Omental fat pad (tissue), 4 donors: Measurements from ENCODE around the gene GATA5. TPM values are rescaled to one million over a fixed set of nuclear protein-coding genes. Genes with fewer than 3 reads are reported as not detected.
A peak's percentile ranks its signal among the peaks of the same experiment; 100 is the strongest.

ENCODE experiments used
- ATAC-seq: fragments of 150-250 bp; one replicate; pipeline ENCODE4 v1.9.1; 2016; ENCODE audit warnings: mild to moderate bottlenecking, moderate library complexity; ENCODE audit not compliant: low FRiP score
- DNase-seq: peaks from one replicate; pipeline ENCODE4 v3.0.0-alpha.2; 2019; ENCODE audit warnings: low spot score
- total RNA-seq, 4 donors: library from RNA; depleted of rRNA; stranded (reverse); fragments of >200 nt; gene quantifications; one replicate each; pipeline ENCODE4 v1.1.0, GENCODE V29; 2016
- TF ChIP-seq, protein P1 (sequence below), 3 donors: fragments of 450-650 bp; IDR thresholded peaks; one replicate each; pipeline ENCODE4 v1.5.1; 2016 to 2017; ENCODE audit warnings: antibody characterized with exemption in 3 of 3, mild to moderate bottlenecking in 3 of 3, moderate library complexity in 2 of 3

GATA5 gene
- total RNA-seq, 4 donors from 2014 or later, result 1.3 to 3.7 (median 1.7) TPM

DNA sequence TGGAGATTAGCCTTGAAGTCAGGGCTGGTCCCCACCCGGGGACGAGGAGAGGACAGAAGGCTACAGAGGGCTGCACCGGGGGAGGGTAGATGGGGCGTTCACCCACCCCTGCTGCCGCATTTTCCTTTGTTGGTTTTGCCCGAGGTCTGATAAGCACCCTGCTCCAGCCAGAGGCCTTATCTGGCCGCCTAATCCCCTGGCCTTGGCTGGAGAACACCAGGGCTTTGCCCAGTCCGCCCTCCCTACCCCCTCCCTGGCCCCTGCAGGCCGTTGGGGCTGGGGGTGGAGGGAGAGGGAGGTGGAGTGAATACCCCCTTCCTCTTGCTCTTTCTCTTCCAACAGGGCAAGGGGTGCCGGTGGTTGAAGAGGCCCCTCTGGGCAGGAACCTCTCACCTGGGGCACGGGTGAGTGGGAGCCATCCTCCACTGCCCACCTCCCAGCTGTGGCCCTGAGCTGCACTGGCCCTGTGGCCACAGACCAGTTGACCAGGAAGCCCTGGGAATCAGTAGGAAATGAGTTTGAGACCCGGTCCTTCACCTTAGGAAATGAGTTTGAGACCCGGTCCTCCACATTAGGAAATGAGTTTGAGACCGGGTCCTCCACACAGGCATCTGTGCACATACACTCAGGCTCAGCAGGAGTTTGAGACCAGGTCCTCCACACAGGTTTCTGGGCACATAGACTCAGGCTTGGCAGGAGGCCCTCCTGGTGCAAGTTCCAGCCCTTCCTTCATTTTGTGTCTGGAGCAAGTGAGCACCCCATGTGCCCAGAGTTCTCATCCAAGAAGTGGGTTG is 12.0 kb upstream of the GATA5 start:
- ATAC-seq (no peak), DNase-seq (no peak)
- TF ChIP-seq, protein P1, sequence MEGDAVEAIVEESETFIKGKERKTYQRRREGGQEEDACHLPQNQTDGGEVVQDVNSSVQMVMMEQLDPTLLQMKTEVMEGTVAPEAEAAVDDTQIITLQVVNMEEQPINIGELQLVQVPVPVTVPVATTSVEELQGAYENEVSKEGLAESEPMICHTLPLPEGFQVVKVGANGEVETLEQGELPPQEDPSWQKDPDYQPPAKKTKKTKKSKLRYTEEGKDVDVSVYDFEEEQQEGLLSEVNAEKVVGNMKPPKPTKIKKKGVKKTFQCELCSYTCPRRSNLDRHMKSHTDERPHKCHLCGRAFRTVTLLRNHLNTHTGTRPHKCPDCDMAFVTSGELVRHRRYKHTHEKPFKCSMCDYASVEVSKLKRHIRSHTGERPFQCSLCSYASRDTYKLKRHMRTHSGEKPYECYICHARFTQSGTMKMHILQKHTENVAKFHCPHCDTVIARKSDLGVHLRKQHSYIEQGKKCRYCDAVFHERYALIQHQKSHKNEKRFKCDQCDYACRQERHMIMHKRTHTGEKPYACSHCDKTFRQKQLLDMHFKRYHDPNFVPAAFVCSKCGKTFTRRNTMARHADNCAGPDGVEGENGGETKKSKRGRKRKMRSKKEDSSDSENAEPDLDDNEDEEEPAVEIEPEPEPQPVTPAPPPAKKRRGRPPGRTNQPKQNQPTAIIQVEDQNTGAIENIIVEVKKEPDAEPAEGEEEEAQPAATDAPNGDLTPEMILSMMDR (IDR thresholded peaks at IDR 0.05), result no peak

DNA sequence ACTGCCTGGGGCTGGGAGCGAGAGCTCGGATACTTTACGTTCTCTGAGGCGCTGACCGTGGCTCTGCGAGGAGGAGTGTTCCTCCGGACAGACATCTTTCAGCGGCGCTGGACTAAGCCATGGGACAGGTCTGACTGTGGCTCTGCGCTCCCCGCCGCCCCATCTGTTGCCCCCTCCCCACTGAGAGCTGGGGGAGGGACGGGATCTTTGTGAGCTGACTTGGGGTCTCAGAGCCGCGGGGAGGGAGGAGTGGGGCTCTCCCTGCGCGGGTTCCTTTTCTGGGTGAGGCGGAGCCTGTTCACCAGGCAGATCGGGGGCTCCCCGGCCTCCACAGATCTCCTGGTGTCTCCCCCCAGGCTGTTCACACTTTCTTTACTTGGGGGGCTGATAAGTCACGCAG is 11.3 kb upstream of the GATA5 start:
- no peak for DNase-seq
- ATAC-seq, result no peak
- TF ChIP-seq, protein P1 (IDR thresholded peaks at IDR 0.05), result no peak

DNA sequence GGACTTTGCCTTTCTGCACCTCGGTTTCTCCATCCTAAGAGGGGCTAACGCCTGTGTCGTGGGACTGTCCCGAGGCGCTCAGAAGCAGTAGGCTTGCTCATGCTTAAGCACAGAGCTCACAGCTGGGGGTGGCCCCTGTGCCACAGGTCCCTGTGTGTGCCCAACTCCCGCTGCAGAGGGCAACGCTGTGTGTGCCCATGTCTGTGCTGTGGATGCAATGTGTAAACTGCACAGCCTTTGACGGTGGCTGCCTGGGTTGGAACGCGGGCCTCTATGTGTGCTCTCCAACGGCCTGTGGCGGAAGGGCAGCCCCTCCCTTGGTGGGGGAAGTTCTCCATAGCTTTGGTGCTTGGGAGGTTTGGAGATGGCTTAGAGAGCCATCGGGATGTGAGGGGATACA is 10.7 kb upstream of the GATA5 start:
- TF ChIP-seq, protein P1 (IDR thresholded peaks at IDR 0.05), result no peak
- DNase-seq, result no peak
- ATAC-seq, result no peak

DNA sequence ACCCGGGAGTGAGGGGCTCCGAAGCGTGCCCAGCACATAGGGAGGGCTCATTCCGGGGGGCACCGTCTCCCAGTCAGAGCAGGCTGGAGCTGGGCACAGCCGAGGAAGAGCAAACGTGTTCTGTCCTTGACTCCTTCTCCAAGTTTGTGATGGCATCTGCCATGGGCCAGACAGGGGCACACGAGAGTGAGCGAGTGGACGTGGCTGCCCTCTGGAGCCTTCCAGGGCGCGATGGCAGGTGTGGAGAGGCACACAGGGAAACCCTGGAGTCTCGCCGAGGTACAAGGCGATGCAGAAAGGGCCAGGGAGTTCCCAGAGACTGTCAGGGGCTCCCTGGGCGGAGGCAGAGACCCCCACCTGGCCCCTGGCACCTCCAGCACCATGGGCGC is 9.9 kb upstream of the GATA5 start:
- TF ChIP-seq, protein P1 (IDR thresholded peaks at IDR 0.05), result no peak
- no peak for DNase-seq
- ATAC-seq, result no peak

DNA sequence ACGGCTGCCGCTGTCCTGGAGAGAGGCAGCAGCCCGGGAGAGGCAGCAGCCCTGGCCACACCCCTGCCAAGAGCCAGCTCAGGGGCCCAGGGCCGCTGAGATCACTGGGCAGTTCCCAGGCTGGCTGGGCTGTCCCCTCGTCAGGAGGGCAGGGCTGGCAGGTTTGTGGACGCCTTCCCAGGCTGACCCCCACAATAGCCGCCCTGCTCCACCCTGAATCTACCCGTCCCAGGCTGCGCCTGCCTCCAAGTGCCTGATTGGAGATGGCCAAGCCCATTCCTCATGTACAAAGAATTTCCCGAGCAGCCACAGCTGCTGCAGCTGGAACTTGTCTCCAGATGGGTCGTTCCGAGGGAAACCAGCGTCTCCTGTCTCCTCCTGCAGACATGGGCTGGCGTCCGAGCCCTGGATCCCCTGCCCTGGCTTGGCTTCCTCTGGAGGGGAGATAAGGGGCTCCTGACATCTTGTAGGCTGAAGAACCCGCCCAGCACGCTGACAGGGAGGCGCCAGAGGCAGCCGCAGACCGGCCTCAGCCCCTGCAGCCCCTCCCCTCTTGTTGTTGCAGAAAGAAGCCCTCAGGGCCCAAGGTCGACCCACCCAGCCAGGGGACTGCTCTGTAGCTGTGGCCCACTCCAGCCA is 9.4 kb upstream of the GATA5 start:
- ATAC-seq, result peak; percentile 30

DNA sequence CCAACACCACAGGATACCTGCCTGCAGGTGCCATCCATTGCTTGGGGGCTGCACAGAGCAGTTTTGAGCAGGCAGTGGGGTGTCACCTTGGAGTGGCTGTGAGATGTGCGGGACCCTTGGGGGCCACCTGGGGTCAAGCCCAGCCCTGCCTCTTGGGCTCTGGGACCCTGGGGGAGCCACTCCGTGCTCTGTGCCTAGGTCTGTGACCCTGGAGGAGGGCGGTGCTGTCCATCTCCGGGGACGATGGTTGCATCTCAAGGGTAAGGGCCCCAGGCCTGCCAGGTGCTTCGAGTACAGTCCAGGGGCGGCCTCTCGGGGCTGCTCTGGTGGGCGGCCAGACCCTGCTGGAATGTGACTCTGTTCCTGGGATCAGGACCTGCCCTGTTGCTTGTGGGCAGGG is 8.7 kb upstream of the GATA5 start:
- TF ChIP-seq, protein P1 (IDR thresholded peaks at IDR 0.05), result no peak
- DNase-seq, result no peak
- no peak for ATAC-seq

More for the DNA sequence above, 9.4 kb upstream of the GATA5 start:
- no peak for DNase-seq
- TF ChIP-seq, protein P1 (IDR thresholded peaks at IDR 0.05), result no peak
